Hematopoietic multipotent progenitor cell (in vitro differentiated cells): ENCODE results near the gene NPFF. TPM values are rescaled to one million over a fixed set of nuclear protein-coding genes. Genes with fewer than 3 reads are reported as not detected.
"Not testable (repeated sequence)": the region's sequence is repeated elsewhere in the genome, so short reads cannot be mapped to it uniquely, and the experiment has no call there.

Experiments used
- DNase-seq, 3 donors: peaks; one replicate each; pipeline ENCODE4 v3.0.0-alpha.2; 2011 to 2015; ENCODE audit warnings: low read depth in 2 of 3, low spot score in 2 of 3
- total RNA-seq: library from RNA; depleted of rRNA; stranded (reverse); fragments of >200 nt; gene quantifications from one replicate; pipeline ENCODE4 v1.2.3, GENCODE V29; 2012

The NPFF gene
- total RNA-seq, 1 donor, result not detected

DNA sequence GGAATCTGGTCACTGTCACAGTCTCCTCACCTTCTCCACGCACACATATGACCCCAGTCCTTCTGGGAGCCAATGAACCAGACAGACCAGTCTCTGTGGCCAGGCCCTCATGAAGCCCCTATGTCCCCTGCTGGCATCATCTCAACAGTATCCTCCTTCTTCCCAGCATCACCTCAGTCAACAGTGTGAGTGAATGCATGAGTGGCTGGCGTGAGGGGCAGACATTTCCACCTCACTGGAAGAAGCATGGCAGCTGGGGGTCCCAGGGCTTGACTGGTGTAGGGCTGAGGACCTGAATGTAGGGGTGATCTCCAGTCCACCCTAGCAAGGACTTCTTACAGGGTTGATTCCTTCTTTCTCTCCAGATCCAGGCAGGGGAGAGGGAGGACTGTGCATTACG, 9.8 kb downstream of the NPFF start:
- no peak for DNase-seq

GRCh38 chr12:53496752-53497032, 10.6 kb downstream of the NPFF start:
- no peak for DNase-seq

GRCh38 chr12:53495903-53496751, 11.2 kb downstream of the NPFF start:
- peak in 1 of 3 donors; percentile 25 for DNase-seq

DNA sequence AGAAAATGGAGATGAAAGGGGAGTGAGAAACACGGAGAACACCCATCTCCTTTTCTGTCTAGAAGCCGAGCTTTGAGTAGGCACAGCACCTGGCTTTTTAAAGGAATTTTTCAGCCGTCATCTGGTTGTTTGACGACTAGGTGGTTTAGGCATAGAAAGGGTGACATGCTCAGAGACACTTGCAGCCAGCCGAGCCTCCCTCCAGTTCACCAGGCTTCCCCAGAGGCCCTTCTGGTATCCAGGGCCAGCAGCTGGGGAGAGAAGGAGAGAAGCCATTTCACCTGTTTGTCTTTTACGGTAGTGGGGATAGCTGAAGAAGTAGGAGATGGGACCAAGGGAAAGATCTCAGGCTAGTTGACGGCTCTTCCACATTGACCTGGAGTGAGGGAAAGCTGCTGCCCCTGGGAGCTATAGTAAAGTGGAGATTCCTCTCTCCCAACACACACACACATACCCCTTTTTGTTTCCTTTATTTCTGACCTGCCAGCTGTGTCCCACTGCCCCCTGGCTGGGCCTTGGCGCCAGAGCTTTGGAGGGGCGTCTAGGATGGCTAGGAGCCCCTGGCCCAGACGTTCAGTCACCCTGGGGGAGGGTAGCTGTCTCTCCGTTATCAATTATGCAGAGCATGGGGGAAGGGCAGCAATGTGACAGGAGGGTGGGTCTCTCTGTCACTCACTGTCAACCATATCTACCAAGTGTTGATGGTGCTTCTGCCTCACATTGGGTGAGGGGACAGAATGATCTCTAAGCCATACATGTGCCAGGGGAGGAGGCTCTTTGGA, 13.5 kb downstream of the NPFF start:
- DNase-seq, result no peak

GRCh38 chr12:53492830-53493609, 14.3 kb downstream of the NPFF start:
- DNase-seq, result peak; percentile 73 to 92 (median 90)

GRCh38 chr12:53492188-53492587, 15.1 kb downstream of the NPFF start:
- DNase-seq, result peak in 1 of 3 donors; percentile 12

DNA sequence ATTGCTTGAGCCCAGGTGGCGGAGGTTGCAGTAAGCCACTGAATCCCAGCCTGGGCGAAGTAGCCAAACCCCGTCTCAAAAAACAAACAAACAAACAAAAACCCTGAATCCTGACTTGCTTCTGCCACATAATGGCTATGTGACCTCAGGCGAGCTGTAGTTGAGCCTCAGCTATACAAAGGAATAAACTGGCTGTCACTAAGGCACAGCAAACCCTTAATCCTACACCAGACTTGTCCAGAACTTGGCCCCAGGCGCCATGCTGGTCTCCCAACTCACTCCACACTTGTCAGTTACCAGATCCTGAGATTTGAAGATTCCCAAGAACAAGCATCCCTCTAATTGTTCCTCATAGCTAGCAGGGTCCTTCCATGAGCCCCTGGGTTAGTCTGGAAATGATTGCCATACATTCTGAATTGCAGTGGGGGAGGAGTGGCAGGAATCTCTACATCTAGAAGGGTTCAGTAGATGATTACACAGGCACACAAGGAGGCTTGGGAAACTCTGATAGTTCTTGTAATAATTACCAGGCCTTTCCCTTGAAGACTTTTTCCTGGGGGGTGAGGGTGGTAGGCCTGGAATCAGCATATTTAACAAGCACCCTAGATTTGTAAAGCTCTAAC, 17.9 kb downstream of the NPFF start:
- DNase-seq, result no peak

- no peak for DNase-seq
Measured at GRCh38 chr12:53486736-53487487, 20.4 kb downstream of the NPFF start.

- DNase-seq, result no peak
Measured at GRCh38 chr12:53485955-53486735, 21.1 kb downstream of the NPFF start.

GRCh38 chr12:53484686-53485575, 22.4 kb downstream of the NPFF start:
- DNase-seq, result no peak

GRCh38 chr12:53483979-53484377, 23.3 kb downstream of the NPFF start:
- DNase-seq, result no peak

DNA sequence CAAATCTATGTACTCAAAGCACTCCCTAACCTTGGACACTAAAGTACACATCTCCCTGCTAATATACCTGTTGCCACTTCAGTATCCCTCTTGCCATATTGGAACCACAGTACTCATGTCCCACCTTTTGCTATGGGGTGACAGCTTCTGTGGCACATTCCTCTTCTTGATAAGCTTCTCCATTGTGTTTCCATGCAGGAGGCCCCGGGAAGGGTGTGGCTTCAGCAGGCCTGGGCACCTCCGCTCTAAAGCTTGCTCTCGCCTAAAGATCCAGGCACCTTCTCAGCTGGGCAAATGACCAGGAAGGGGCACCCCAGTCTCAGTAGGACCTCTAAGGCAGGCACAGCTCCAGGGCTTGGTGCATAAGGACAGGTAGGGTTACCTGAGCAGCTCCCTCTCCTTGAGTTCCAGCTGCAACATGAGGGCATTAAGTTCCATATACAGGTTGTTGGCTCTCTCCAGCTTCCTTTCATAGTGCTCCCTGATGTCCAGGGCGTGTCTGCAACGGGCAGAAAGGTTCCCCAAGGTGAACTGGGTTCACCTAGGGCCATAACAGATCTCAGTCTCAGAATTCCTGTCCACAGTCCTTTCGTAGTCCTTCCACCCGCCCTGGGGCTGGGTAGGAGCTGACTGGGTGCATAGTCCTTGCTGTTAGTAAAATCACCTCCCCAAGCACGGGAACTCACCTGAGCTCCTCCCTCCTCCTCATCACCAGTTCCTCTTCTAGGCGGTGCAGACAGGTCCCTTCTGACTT, 23.9 kb downstream of the NPFF start:
- no peak for DNase-seq

GRCh38 chr12:53482626-53483168, 24.6 kb downstream of the NPFF start:
- no peak for DNase-seq

DNA sequence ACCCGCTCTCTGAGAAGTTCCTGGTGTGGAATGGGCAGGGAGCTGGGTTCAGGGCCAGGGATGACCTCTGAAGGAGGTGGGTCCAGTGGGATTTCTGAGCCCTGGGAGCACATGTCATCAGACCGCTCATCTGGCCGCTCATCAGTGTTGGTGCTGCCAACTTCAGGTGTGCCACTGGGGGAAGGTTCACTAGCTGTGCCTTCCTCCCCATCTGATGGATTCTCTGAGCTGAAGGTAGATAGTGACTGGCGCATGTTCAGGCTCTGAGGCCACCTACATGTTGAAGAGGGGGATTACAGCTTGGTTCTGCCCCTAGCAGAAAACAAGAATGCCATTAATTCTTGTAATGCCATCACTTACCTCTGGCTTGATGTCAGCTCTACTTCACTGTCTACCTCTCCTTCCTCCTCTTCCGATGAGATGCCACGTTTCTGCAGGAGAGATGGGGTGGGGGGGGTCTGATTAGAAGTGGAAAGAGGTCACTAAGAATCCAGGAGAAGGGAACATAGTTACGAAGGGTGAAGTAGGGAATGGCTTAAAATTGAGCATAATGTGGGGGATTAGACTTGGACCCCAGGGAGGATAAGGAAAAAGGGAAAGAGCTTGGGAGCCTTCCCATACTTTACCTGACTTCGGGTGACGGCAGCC, 25.2 kb downstream of the NPFF start:
- DNase-seq, result peak in 1 of 3 donors; percentile 38

GRCh38 chr12:53481458-53481857, 25.8 kb downstream of the NPFF start:
- DNase-seq, result not testable (repeated sequence)

DNA sequence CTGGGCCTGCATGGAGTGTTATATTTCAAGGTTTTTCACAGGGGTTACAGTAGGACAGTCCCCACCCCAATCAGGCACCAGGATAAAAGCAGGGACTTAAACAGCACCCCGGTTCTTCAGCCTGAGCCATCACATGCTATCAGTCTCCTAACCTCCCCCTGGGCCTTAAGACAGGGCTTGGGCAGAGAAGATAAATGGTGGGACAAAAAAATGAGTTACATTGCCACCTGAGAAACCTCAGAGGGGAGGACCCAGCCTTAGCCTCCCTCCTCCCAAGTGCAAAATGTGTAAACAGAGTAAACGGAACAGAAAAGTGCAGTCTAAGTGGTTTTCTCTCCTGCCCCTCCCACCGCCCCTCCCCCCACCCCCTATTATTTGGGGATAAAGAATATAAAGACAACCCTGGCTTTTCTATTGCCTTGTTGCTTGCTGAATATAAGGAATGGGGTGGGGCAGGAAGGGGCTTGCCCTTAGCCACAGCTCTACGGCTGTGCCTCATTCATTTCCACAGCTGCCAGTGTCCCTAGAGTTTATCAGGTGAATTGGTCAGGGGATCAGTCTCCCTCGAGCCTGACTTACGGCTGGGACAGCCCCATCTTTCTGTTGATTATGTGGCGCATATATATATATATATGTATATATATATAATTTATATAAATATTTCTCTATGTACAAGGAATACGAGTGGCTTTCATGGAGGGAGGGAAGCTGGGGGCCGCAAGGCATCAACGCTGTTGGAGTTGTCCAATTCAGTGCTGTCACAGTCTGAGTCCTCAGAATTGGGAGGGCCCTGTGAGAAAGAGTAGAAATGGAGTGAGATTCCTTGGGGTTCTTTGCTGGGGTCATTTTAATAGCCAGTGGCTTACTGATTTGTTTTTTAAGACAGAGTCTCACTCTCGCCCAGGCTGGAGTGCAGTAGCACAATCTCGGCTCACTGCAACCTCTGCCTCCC, 26.5 kb downstream of the NPFF start:
- DNase-seq, result no peak
